SK-N-MC (cell line): ENCODE measurements around the gene CAMK2B.

Source experiments
- DNase-seq: peaks from one replicate; pipeline ENCODE4 v3.0.0-alpha.2; 2011; ENCODE audit warnings: low read depth, low spot score
- H3K27ac ChIP-seq: fragments of 200-600 bp; sonication (generic); 2 replicates; pipeline ENCODE4 v1.5.1; 2016; ENCODE audit warnings: mixed run types
- H3K36me3 ChIP-seq: fragments of 200-600 bp; sonication (generic); 2 replicates; pipeline ENCODE4 v1.6.1; 2017; ENCODE audit warnings: antibody characterized with exemption, low read length, mixed read lengths; ENCODE audit not compliant: insufficient read depth
- H3K4me3 ChIP-seq: fragments of 200-600 bp; sonication (generic); 2 replicates; pipeline ENCODE4 v1.5.1; 2016
- H3K9ac ChIP-seq: fragments of 200-600 bp; sonication (generic); 2 replicates; pipeline ENCODE4 v1.8.0; 2017; ENCODE audit warnings: mixed run types, mixed read lengths; ENCODE audit not compliant: insufficient read length
- H3K9me3 ChIP-seq: fragments of 200-600 bp; sonication (generic); 2 replicates; pipeline ENCODE4 v1.6.1; 2017; ENCODE audit warnings: low read depth, mild to moderate bottlenecking, antibody characterized with exemption, low read length, moderate library complexity, mixed read lengths
- EZH2 ChIP-seq: fragments of 200-600 bp; sonication (generic); IDR thresholded peaks from one replicate; pipeline ENCODE4 v1.6.1; 2017; ENCODE audit warnings: antibody characterized with exemption
- FOXP2 ChIP-seq: optimal IDR thresholded peaks from 2 replicates; pipeline ENCODE3; 2011; ENCODE audit warnings: mild to moderate bottlenecking, moderate library complexity; ENCODE audit not compliant: insufficient read depth; ENCODE audit errors: extremely low read length, control extremely low read depth
- POLR2AphosphoS5 ChIP-seq: IDR thresholded peaks from 2 replicates; pipeline ENCODE4 v1.6.1; 2012; ENCODE audit warnings: mild to moderate bottlenecking, low read depth, low read length, borderline replicate concordance

Gene CAMK2B

DNA sequence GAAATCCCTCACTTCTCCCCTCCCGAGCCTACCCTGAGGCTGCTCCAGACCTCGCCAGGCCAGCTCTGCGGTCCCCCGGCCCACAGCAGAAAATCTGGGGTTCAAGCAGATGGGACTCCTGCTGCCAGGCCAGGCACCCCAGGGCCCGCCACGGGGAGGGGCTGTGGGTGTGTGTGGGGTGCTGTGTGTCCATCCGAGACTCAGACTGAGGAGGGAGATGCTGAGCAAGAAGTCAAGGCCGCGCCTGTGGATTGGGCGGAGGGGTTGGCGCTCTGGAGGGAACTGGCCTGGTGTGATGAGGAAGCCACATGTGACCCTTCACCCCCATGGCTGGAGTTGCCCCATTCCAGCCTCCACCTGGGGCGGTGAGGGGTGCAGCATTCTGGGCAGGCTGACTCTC, 73.5 kb downstream of the CAMK2B start:
- no peak overlapping the region for H3K4me3 ChIP-seq
- H3K9me3 ChIP-seq, result no peaks in the 10 kb centered on the region
- no peak for DNase-seq
- no peaks in the 10 kb centered on the region for H3K36me3 ChIP-seq
- H3K27ac ChIP-seq, result no peak overlapping the region
- H3K9ac ChIP-seq, result no peak overlapping the region
- TF ChIP-seq FOXP2 (no peak), EZH2 (no peak), POLR2AphosphoS5 (no peak)

DNA sequence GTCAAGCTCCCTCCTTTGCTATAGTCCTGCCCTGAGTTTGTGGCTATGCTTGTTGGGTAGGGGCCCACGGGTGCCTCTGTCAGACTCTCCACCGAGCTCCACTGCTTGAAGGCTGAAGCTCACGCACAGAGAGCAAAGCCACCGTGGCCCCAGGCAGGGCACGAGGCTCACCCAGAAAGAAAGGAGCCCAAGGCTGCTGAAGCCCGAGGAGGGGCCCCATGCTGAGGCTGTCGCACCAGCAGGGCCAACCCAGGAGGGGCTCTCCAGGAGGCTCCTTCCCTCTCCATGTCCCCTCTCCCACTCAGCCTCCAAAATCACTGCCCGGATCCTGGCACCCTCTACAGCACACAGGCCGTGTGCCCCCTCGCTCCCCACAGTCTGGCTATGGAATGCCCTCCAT, 74.1 kb downstream of the CAMK2B start:
- no peaks in the 10 kb centered on the region for H3K9me3 ChIP-seq
- H3K27ac ChIP-seq, result no peak overlapping the region
- no peak overlapping the region for H3K4me3 ChIP-seq
- H3K36me3 ChIP-seq, result no peaks in the 10 kb centered on the region
- DNase-seq, result no peak
- no peak overlapping the region for H3K9ac ChIP-seq
- TF ChIP-seq EZH2 (no peak), FOXP2 (no peak), POLR2AphosphoS5 (no peak)

DNA sequence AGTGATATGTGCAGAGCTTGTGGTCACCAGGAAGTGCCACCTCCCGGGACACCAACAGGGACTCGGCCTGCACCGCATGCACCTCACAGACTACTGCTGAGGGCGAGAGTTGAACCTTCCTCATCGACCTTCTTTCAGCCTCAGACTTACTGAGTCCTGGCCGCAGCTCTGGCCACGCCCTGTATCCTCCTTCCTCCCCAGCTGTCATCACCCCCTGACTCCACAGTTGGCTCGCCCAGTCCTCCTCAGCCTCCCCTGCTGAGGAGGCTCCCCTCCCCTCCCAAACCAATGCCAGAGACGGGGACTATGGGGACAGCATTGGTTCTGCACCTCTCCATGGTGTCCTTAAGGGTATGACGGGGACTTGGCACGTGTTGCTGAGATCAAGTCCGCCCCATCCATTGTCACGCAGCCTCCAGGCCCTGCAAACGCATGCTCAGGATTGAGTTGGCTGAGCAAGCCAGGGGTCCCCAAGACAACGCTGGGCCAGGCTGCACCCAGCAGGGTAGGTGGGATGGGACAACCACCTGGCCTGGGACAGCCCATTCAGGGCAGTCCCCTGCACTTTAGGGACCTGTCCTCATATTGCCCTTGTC, 75.7 kb downstream of the CAMK2B start:
- H3K9ac ChIP-seq, result no peak overlapping the region

GRCh38 chr7:44247868-44248651, 77.3 kb downstream of the CAMK2B start:
- TF ChIP-seq FOXP2 (no peak), POLR2AphosphoS5 (no peak), EZH2 (no peak)
- DNase-seq, result no peak
- H3K4me3 ChIP-seq, result no peak overlapping the region
- no peaks in the 10 kb centered on the region for H3K9me3 ChIP-seq
- H3K36me3 ChIP-seq, result no peaks in the 10 kb centered on the region
- H3K27ac ChIP-seq, result no peak overlapping the region
- H3K9ac ChIP-seq, result no peak overlapping the region

More for the DNA sequence above, 75.7 kb downstream of the CAMK2B start:
- H3K27ac ChIP-seq, result no peak overlapping the region
- no peak for DNase-seq
- no peak overlapping the region for H3K4me3 ChIP-seq
- H3K36me3 ChIP-seq, result no peaks in the 10 kb centered on the region
- TF ChIP-seq FOXP2 (no peak), POLR2AphosphoS5 (no peak), EZH2 (no peak)
- no peaks in the 10 kb centered on the region for H3K9me3 ChIP-seq

- Histone ChIP-seq H3K9me3 (no peaks in the 10 kb centered on the region), H3K27ac (no peak overlapping the region), H3K4me3 (no peak overlapping the region), H3K9ac (no peak overlapping the region), H3K36me3 (no peaks in the 10 kb centered on the region)
- no peak for DNase-seq
- no peak for TF ChIP-seq POLR2AphosphoS5
- TF ChIP-seq EZH2, result no peak
- no peak for TF ChIP-seq FOXP2
These were observed 78.8 kb downstream of the CAMK2B start for GRCh38 chr7:44246396-44247113.

- H3K36me3 ChIP-seq, result no peaks in the 10 kb centered on the region
- H3K4me3 ChIP-seq, result no peak overlapping the region
- TF ChIP-seq FOXP2 (no peak), EZH2 (no peak), POLR2AphosphoS5 (no peak)
- H3K27ac ChIP-seq, result no peak overlapping the region
- no peak for DNase-seq
- H3K9ac ChIP-seq, result no peak overlapping the region
- no peaks in the 10 kb centered on the region for H3K9me3 ChIP-seq
These were observed 81.1 kb downstream of the CAMK2B start for GRCh38 chr7:44244282-44244681.

GRCh38 chr7:44242091-44242490, 83.3 kb downstream of the CAMK2B start:
- H3K4me3 ChIP-seq, result no peak overlapping the region
- no peaks in the 10 kb centered on the region for H3K9me3 ChIP-seq
- no peak overlapping the region for H3K9ac ChIP-seq
- no peak for DNase-seq
- H3K36me3 ChIP-seq, result no peaks in the 10 kb centered on the region
- TF ChIP-seq EZH2, result no peak
- TF ChIP-seq POLR2AphosphoS5, result no peak
- TF ChIP-seq FOXP2, result no peak
- no peak overlapping the region for H3K27ac ChIP-seq

DNA sequence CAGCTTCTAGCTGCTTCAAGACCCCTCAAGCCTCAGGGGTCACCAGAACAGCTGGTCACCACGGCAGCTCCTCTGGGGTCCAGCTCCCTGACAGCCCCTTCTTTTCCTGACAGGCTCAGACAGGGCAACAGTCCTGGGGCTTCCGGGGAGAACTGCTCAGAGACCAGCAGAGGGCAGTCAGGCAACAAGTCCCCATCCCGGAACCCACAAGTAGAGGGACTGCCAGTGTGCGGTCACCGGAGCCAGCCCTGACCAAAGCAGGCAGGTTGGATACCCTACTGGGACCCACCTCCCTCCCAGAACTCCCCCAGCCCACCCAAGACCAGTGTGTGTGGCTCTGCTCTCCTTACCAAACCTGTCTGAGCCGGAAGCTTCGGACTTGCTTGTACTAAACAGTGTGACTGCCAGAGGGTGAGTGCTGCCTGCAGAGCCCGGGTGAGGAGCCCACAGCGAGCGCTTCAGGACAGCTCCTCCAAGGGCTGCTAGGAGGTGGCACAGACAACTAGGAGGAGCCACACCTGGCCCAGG, 84.3 kb downstream of the CAMK2B start:
- Histone ChIP-seq H3K36me3 (no peaks in the 10 kb centered on the region), H3K4me3 (no peak overlapping the region), H3K27ac (no peak overlapping the region), H3K9me3 (no peaks in the 10 kb centered on the region), H3K9ac (no peak overlapping the region)
- TF ChIP-seq EZH2, result no peak
- no peak for TF ChIP-seq FOXP2
- TF ChIP-seq POLR2AphosphoS5, result no peak
- peak; percentile 30 for DNase-seq
